AG09309 (cell line): ENCODE measurements around the gene SLC35B4.
A peak's percentile ranks its signal among the peaks of the same experiment; 100 is the strongest.

Source experiments
- DNase-seq: peaks from one replicate; pipeline ENCODE4 v3.0.0-alpha.2; 2010; ENCODE audit warnings: low read depth
- H3K4me3 ChIP-seq: 2 replicates; pipeline ENCODE4 v1.5.1; 2011; ENCODE audit warnings: mild to moderate bottlenecking, low read depth, low read length, moderate library complexity; ENCODE audit not compliant: control insufficient read depth
- CTCF ChIP-seq: IDR thresholded peaks from 2 replicates; pipeline ENCODE4 v1.5.1; 2011; ENCODE audit warnings: mild to moderate bottlenecking, low read depth, low read length, inconsistent platforms; ENCODE audit not compliant: insufficient read depth, control insufficient read depth; ENCODE audit errors: missing control alignments

Gene SLC35B4

DNA sequence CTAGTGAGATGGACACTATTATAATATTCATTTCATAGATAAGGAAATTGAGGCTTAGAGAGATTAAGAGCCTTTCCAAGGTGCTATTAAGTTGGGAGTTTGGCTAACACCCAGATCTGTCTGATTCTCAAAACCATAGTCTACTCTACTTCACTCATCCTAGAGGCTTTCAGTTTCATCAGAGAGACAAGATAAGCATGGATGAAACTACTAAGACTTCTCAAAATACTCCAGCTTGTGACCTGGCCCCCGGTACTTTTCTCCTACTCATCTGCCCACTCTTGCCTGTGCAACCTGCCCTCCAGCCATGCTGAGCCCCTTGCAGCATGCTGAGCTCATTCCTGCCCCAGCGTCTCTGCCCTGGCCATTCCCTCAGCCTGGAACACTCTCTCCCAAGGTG, 12.2 kb upstream of the SLC35B4 start:
- H3K4me3 ChIP-seq: no peak overlapping the region
- DNase-seq: no peak
- no peak for TF ChIP-seq CTCF

DNA sequence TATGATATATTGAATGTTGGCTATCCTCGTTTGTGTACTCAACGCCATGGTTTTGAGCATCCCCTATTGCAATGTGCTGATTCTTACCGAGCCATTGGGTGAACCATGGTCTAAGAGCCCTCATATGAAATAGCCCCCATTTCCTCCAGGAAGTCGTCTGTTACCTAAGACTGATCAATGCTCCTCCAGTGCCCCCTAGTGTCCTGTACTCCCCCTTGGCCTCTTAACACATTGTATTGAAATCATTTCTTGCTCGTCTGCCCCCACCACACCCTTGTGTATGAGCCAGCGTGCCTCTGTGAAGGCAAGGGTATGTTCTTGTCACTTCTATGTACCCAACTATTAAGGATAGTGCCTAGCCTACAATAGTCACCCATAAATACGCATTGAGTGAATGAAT, 11.2 kb upstream of the SLC35B4 start:
- peak; percentile 49 for TF ChIP-seq CTCF
- no peak for DNase-seq

DNA sequence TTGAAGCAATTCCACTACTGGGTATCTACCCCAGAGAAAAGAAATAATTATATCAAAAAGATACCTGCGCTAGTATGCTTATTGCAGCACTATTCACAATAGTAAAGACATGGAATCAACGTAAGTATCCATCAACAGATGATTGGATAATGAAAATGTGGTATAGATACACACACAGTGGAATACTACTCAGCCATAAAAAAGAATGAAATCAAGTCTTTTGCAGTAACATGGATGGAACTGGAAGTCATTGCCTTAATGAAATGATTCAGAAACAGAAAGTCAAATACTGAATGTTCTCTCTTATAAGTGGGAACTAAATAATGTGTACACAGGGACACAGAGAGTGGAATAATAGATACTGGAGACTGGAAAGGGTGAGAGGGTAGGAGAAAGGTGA, 7.4 kb upstream of the SLC35B4 start:
- no peak overlapping the region for H3K4me3 ChIP-seq
- TF ChIP-seq CTCF: no peak
- no peak for DNase-seq

More for the DNA sequence above, 11.2 kb upstream of the SLC35B4 start:
- no peak overlapping the region for H3K4me3 ChIP-seq

DNA sequence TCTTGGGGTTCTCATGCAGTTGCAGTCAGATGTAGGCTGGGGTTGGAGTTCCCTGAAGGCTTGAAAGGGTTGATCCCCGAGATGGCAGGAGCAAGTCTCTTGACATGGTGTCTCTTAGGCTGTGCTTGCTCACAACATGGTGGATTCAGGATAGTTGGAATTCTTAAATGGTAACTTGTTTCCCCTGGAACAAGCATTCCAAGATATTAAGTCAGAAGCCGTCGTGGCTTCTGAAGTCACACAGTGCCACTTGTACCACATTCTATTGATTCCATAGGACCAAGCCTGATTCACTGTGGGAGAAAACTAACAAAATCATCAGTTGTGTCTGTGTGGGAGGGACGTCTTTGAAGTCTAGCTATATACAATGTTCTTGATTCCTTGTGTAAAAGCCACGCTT, 3.5 kb upstream of the SLC35B4 start:
- no peak for DNase-seq
- H3K4me3 ChIP-seq: no peak overlapping the region
- no peak for TF ChIP-seq CTCF

DNA sequence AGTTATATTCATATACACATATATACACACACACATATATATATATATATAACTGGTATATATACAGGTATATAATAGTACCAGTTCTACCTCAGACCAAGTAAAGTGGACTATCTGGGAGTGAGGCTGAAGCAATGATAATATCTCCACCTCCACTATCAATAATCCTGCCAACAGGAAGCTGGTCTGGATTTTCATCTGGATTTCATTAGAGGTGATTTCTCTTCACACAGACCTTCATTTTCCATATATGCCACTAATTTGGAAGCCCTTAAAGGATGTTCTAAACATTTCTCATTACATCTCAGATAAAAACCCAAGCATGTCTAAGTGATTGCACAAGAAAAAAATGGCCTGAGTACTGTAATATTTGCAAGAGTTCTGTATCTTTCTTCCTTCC, 1.7 kb upstream of the SLC35B4 start:
- no peak for DNase-seq
- TF ChIP-seq CTCF: no peak

GRCh38 chr7:134317434-134317833, 704 bp upstream of the SLC35B4 start:
- no peak for DNase-seq
- TF ChIP-seq CTCF: no peak
- H3K4me3 ChIP-seq: peak overlapping the region; percentile 86; the same call in 1 of the 2 replicates

More for the DNA sequence above, 1.7 kb upstream of the SLC35B4 start:
- no peak overlapping the region for H3K4me3 ChIP-seq
